GM18508 (cell line): ENCODE results near the gene ABI3.

ENCODE experiments used
- ATAC-seq: cut with Tn5 transposase; IDR thresholded peaks from one replicate; pipeline ENCODE4 v1.9.1; 2021; ENCODE audit warnings: moderate number of reproducible peaks; ENCODE audit not compliant: insufficient read depth, unreplicated experiment

ABI3 gene

DNA sequence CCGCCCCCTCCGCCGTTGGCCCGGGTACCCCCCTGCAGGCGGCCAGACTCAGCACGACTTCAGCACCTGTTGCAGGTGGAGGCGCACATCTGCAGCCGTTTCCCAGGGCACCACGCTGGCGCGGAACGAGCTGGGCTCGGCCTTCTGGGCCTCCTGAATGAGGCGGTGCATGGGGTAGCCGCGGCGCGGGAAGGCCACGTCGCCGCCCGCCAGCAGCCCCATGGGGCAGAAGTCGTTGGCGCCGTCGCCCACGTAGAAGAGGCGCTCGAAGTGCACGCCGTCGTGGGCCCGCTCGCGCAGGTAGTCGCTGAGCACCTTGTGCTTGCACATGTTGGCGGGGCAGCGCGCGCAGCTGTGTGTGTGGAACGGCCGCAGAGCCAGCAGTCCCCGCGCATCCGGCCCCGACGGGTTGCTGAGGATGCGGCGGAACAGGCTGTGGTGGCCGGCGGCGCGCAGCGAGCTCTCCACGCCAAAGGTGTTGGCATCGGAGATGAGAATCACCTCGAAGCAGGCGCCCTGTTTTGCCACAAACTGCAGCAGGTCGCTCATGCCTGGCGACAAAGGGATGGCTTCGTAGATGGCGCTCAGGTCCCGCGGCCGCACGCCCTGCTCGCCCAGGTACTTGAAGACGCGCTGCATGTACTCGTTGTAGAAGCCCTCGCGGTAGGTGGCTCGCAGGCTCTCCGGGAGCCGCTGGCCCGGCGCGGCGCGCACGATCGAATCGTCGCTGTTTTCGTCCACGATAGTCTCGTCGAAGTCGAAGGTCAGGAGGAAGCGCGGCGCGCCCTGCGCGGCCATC is 13.9 kb downstream of the ABI3 start:
- ATAC-seq = no peak

GRCh38 chr17:49224997-49225337 is 14.5 kb downstream of the ABI3 start:
- ATAC-seq = no peak

DNA sequence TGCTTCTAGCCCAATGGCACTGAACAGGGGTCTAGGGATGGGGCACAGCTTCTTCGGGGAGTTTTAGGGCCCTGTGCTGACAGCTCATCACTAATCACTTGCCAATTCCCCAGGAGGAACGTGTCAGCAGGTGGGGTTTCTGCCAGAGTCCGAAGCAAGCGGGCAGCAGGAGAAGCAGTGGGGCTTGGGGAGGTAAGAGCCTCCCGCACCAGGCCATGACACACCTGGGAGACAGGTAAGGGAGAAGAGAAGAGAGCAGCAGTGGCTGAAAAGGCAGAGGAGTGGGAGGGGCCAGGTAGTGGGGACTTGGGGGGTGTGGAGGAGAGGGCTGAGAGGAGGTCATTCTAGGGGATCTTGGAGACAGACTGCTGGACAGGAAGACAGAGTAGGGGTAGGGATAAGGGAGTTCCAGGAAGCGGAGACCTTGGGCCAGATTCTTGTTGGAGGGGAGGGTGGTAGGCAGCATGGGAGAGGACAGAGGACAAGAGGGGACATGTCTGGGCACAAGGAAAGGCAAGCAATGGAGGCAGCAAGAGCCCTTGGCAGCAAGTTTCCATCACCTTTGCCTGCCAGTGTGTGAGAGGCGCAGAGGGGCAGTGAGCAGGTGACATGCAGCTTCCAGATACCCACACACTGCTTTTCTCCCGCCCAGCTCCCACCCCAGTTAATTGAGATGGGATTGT is 15.2 kb downstream of the ABI3 start:
- no peak for ATAC-seq

DNA sequence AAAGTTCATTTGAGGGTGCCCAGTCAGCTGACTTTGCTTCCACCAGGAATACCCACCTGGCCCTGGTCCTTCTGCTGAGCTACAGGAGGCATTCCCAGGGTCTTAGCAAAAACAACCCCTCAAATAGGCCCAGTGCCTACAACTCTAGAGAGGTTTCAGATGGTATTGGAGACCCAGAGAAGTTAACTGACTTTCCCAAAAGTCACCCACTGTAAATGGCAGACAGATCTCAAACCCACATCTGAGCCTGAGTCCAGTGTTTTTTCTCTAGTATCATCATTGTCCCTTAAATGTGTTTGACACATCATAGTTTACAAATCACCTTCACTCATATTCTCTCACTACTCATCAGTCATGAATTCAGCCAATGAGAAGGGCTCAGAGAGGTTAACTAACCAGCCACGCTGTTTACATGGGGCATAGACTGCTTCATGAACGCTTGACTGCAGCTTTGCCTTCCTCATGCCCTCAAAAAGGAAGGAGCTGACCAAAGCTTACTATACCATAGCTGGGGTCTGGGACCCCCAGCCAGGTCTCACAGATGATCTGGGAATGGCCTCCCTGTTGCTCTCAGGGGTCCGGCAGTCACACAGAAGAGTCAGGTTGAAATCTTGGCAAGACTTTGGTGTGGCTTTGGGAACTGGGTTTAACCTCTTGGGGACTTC is 16.4 kb downstream of the ABI3 start:
- ATAC-seq = no peak

DNA sequence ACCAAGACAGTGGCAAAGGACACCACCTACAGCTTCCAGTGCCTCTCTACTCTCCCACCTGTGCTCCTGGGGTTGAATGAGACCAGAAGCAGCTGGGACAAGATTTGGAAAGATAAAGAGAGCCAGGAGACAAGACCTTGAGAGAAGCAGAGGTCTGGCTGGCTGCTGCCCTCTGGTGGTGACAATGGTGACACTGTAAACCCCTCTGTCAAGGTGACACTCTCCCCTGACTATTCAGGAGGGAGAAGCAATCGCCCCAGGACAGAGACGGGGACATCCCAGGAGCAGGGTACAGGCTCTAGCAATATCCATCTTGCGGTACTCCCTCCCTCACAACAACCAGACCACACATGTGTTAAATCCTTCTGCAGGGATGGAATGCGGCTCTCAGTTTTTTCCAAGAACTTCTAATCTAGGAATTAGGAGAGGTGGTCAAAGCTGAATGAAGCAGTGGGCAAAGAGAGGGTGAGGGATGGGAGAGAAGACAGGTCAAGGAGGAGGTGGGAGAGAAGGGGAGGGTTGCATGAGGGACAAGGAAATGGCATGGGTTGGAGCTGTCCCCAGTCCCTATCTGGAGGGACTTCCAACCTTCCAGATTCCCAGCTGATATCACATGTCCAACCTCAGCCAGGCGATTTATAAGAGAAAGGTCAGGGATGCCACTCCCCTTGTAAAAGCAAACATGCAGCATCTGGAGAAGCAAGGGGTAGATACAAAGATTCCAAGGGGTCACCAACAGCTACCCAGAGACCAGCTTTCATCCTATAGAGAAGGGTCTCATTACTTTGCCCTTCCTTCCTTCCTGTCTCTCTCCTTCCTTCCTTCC is 17.1 kb downstream of the ABI3 start:
- ATAC-seq = no peak

- ATAC-seq = no peak
Observed at GRCh38 chr17:49229076-49229804, 18.7 kb downstream of the ABI3 start.

GRCh38 chr17:49229805-49230600 is 19.5 kb downstream of the ABI3 start:
- ATAC-seq = no peak

DNA sequence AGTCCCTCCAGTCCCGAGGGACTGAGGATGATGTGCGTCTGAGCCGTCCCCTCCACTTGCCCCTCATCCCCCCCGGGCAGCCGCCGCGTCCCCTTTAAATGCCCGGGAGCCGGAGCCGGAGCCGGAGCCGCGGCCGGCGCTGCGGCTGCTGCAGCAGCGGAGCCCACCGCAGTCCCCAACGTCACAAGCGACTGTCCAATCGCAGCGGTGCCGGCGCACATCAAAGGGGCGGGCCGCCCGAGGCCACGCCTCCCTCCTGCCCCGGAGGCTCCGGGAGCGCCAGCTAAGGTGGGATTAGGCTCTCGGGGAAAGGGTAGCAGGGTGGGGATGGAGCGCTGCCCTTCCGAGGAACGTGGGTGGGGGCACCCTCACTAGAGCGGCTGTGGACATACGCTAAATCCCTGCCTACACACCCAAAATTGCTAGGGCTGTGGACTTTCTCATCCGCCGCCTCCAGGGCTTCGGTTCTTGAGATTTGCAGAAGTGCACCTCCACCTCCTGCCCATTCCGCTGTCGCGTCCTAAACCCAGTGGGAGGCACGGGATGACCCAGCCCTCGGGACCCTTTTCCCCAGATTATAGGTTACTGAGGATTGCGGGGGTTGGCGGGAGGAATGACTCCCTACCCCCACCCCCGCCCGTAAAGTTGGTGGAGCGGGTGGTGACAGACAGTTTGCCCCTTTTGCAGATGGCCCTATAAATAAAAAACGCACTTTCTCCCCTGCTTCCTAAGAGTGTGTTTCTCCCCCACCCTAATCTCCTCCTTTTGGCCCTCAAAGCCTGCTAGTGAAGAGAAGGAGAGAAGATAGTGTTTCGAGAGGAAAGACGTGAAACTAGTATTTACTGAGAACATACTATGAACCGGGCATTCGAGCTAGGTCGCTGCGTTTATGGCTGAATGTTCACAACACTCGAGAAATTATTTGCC is 20.4 kb downstream of the ABI3 start, which contains the start of gene PHOSPHO1:
PHOSPHO1 (minus strand) TSS at position 152 of the 927 bp plus-strand sequence. CDS start 4,096 bp downstream, outside the sequence.
- no peak for ATAC-seq

- ATAC-seq = no peak
Observed at GRCh38 chr17:49231563-49231894, 21.0 kb downstream of the ABI3 start.

GRCh38 chr17:49234509-49235080 is 24.1 kb downstream of the ABI3 start:
- no peak for ATAC-seq

GRCh38 chr17:49235896-49236295 is 25.4 kb downstream of the ABI3 start:
- no peak for ATAC-seq

GRCh38 chr17:49239963-49240362 is 29.5 kb downstream of the ABI3 start:
- no peak for ATAC-seq

GRCh38 chr17:49240619-49241018 is 30.1 kb downstream of the ABI3 start:
- ATAC-seq = no peak

DNA sequence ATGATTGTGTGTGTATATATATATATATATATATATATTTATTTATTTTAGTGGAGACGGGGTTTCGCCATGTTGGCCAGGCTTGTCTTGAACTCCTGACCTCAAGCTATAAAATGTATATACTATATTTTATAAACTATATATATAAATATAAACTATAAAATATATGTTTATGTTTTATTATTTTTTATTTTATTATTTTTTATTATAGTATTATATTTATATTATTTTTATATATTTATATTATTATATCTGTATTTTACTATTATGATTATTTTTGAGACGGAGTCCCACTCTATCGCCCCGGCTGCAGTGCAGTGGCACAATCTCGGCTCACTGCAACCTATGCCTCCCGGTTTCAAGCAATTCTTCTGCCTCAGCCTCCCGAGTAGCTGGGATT is 30.5 kb downstream of the ABI3 start:
- ATAC-seq = no peak

DNA sequence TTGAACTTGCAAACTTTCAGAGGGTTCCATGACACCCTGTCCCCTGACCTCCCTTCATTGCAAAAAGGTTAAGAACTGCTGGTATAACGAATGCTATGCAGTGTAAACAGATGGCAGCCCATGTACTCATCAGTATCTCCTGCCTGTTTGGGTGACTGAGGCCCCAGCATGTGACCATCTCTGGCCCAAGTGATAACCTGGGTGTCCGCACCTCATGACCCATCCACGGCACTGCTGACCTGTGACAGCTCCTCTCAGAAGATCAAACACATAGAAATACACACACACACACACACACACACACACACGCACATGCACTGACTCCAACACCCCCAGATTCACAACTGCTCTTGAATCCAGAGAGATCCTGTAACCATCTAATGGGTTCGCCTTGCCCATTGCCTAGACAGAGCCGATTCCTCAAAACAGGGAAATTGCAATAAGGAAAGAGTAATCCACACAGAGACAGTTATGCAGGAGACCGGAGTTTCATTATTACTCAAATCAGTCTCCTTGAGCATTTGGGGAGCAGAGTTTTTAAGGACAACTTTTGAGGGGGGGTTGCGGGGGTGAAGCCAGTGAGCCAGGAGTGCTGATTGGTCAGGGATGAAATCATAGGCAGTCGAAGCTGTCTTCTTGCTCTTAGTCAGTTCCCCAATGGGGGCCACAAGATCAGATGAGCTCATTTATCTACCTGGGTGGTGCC is 31.3 kb downstream of the ABI3 start:
- ATAC-seq = no peak

GRCh38 chr17:49242813-49243212 is 32.3 kb downstream of the ABI3 start:
- no peak for ATAC-seq

DNA sequence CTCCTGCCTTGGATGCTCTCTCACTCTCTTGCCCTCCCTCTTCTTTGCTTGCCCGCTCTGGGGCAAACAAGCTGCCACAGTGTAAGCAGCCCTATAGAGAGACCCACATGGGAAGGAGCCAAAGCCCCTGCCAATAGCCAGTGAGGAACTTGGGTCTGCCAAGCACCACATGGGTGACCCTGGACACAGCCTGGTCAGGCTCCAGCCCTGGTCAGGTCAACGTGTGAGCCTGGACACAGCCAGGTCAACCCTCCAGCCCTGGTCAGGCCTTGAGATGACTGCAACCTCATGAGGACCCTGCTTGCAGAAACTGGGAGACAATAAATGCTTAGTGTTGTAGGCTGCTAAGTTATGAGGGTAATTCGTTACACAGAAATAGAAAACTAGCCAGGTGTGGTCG is 34.3 kb downstream of the ABI3 start:
- ATAC-seq = no peak
